Natural killer cell (primary cell): ENCODE measurements around the gene RBPJ. TPM values are rescaled to one million over a fixed set of nuclear protein-coding genes. Genes with fewer than 3 reads are reported as not detected.

Experiments used
- ATAC-seq, 3 donors: fragments of 150-1000 bp in 2 of 3; fragments of 200-7000 bp in 1 of 3; cut with Tn5 transposase; 1 replicate in 1 of 3; 2 replicates in 2 of 3; pipeline ENCODE4 v1.10.0; 2021; ENCODE audit warnings: mild to moderate bottlenecking in 2 of 3, moderate library complexity in 2 of 3
- DNase-seq, 2 donors: peaks; one replicate each; pipeline versions ENCODE4 v3.0.0 to v3.0.0-alpha.2; 2013 to 2021; ENCODE audit warnings: mixed read lengths in 1 of 2
- H3K27ac ChIP-seq: one replicate; pipeline ENCODE4 v1.5.1; 2013; ENCODE audit warnings: mild to moderate bottlenecking, low read length
- H3K27me3 ChIP-seq: one replicate; pipeline ENCODE4 v1.6.1; 2013; ENCODE audit warnings: low read length; ENCODE audit not compliant: control insufficient read depth, insufficient read depth
- H3K36me3 ChIP-seq: one replicate; pipeline ENCODE4 v1.6.1; 2013; ENCODE audit warnings: low read length; ENCODE audit not compliant: control insufficient read depth, insufficient read depth
- H3K4me1 ChIP-seq: one replicate; pipeline ENCODE4 v1.6.1; 2013; ENCODE audit warnings: low read length; ENCODE audit not compliant: control insufficient read depth, insufficient read depth
- H3K4me3 ChIP-seq: one replicate; pipeline ENCODE4 v1.5.1; 2013; ENCODE audit warnings: low read length
- H3K9me3 ChIP-seq: one replicate; pipeline ENCODE4 v1.6.1; 2013; ENCODE audit warnings: low read length; ENCODE audit not compliant: control insufficient read depth, insufficient read depth
- H3K27ac Mint-ChIP-seq, 2 donors: one replicate each; pipeline ENCODE4 v1.8.0; 2022; ENCODE audit warnings: mild to moderate bottlenecking in 2 of 2, mixed read lengths in 2 of 2, moderate library complexity in 1 of 2
- H3K27me3 Mint-ChIP-seq, 2 donors: one replicate each; pipeline ENCODE4 v1.8.0; 2022; ENCODE audit warnings: low read depth in 2 of 2, mixed read lengths in 2 of 2
- H3K36me3 Mint-ChIP-seq: one replicate; pipeline ENCODE4 v1.8.0; 2022; ENCODE audit warnings: mixed read lengths
- H3K4me1 Mint-ChIP-seq, 2 donors: one replicate each; pipeline ENCODE4 v1.8.0; 2022; ENCODE audit warnings: mixed read lengths in 2 of 2
- H3K4me3 Mint-ChIP-seq: one replicate; pipeline ENCODE4 v1.8.0; 2022; ENCODE audit warnings: mild to moderate bottlenecking, moderate library complexity, mixed read lengths
- H3K9me3 Mint-ChIP-seq, 2 donors: one replicate each; pipeline ENCODE4 v1.8.0; 2022; ENCODE audit warnings: mixed read lengths in 2 of 2
- WGBS: methylation state at CpG from one replicate; pipeline ENCODE4 v1.1.7; 2013; ENCODE audit warnings: missing lambda C conversion rate; ENCODE audit not compliant: insufficient coverage; 5-methylcytosine and 5-hydroxymethylcytosine counted together
- intact Hi-C: fragments of 100-400 bp; cut with micrococcal nuclease; formaldehyde crosslinking; loops from one replicate; pipeline ENCODE4 v1.14.2; 2022
- total RNA-seq, 4 donors: library from RNA; stranded (reverse); fragments of 120-200 nt in 1 of 4; gene quantifications; one replicate each; pipeline versions ENCODE4 v1.2.3 to v1.2.4, GENCODE V29; 2013 to 2022
- TF ChIP-seq, protein P1 (sequence below): fragments of 200-600 bp; IDR thresholded peaks from one replicate; pipeline ENCODE4 v1.8.0; 2022; ENCODE audit warnings: antibody characterized with exemption

RBPJ gene
- total RNA-seq, 3 donors from 2014 or later (not counting 1 experiment from before 2014, with no cell fraction given), result 46.4 to 53.3 (median 48.8) TPM

DNA sequence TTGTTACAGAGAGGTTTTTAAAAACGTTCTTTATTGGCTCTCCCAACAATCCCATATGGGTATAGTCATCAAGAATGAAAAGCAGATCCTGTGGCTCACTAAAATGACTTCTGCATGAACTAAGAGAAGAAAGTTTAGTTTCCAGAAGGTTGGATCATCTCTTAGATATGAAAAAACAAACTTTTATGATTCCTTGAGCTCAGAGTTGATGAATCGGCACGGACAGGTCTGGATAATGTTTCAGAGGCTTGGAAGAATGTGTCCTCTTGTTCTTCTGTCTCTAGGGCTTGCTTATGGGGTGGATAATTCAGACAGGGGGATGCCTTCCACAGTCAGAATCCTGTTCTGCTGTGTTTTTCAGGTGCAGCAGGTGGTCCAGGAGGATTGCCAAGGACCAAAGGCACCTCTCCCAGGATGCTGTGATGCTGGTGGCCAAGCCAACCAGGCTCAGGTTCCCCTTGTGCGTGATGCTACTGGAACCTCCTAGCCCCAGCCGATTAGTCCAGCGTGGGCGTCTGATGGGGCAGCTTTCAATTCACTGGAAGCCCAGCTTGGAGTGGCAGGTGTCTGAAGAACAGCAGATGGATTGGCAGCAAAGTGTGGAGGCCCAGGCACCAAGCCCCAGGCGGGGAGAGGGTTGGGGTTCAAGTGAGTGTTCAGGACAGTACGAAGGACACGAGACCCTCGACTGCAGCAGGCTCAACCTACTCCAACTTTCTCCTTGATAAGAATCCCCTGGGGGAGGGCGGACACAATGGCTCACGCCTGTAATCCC is 139.1 kb downstream of the RBPJ start:
- Histone ChIP-seq H3K36me3 (no peaks in the 10 kb centered on the region), H3K9me3 (no peaks in the 10 kb centered on the region), H3K4me1 (peaks cover 5% of the 10 kb centered on the region), H3K27ac (no peak overlapping the region), H3K27me3 (no peaks in the 10 kb centered on the region), H3K4me3 (no peak overlapping the region)
- DNase-seq (no peak), ATAC-seq (no peak)
- Mint-ChIP-seq H3K9me3 (no peaks in the 10 kb centered on the region), H3K4me1 (peaks cover 5 to 6% of the 10 kb centered on the region in 2 donors), H3K4me3 (no peak overlapping the region), H3K27ac (no peak overlapping the region), H3K36me3 (no peaks in the 10 kb centered on the region), H3K27me3 (peaks cover 0 to 7% of the 10 kb centered on the region in 2 donors)
- TF ChIP-seq, protein P1, sequence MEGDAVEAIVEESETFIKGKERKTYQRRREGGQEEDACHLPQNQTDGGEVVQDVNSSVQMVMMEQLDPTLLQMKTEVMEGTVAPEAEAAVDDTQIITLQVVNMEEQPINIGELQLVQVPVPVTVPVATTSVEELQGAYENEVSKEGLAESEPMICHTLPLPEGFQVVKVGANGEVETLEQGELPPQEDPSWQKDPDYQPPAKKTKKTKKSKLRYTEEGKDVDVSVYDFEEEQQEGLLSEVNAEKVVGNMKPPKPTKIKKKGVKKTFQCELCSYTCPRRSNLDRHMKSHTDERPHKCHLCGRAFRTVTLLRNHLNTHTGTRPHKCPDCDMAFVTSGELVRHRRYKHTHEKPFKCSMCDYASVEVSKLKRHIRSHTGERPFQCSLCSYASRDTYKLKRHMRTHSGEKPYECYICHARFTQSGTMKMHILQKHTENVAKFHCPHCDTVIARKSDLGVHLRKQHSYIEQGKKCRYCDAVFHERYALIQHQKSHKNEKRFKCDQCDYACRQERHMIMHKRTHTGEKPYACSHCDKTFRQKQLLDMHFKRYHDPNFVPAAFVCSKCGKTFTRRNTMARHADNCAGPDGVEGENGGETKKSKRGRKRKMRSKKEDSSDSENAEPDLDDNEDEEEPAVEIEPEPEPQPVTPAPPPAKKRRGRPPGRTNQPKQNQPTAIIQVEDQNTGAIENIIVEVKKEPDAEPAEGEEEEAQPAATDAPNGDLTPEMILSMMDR, result no peak
- intact Hi-C loops, result loop anchor here (1.0 kb wide), 2 partner anchors 260 to 550 kb away; no protein-coding TSS in a partner anchor
- WGBS, result 97% methylated on average over 10 of the region's 13 CpGs

DNA sequence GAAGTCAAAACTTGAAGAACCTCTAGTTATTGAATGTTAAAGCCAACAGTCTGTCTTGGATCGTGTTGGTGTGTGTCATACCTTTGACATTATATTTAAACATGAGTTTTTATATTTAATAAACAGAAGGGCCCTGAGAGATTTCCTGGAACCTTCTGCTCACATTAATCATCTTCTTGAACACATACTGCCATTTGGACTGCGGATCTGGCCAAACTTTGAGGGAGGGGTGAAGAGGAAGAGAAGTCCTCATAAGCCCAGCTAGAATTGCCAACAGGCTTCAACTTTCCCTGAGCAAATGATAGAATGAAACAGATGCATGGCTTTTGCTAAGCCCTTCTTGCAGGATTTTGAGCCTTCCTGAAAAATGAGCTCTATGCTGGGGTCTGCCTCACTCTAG is 142.1 kb downstream of the RBPJ start:
- no peaks in the 10 kb centered on the region for H3K36me3 Mint-ChIP-seq
- Histone ChIP-seq H3K4me1 (peaks cover 5% of the 10 kb centered on the region), H3K27ac (no peak overlapping the region), H3K36me3 (no peaks in the 10 kb centered on the region), H3K9me3 (no peaks in the 10 kb centered on the region), H3K27me3 (no peaks in the 10 kb centered on the region), H3K4me3 (no peak overlapping the region)
- H3K27me3 Mint-ChIP-seq, result peaks cover 0 to 7% of the 10 kb centered on the region in 2 donors
- H3K27ac Mint-ChIP-seq, result no peak overlapping the region
- TF ChIP-seq, protein P1, result no peak
- WGBS, result no CpG with 5 or more reads among the region's 2 CpGs
- ATAC-seq, result no peak
- H3K4me3 Mint-ChIP-seq, result no peak overlapping the region
- no peak for DNase-seq
- H3K4me1 Mint-ChIP-seq, result peaks cover 0 to 6% of the 10 kb centered on the region in 2 donors
- H3K9me3 Mint-ChIP-seq, result no peaks in the 10 kb centered on the region
- intact Hi-C loops, result no loop called here

DNA sequence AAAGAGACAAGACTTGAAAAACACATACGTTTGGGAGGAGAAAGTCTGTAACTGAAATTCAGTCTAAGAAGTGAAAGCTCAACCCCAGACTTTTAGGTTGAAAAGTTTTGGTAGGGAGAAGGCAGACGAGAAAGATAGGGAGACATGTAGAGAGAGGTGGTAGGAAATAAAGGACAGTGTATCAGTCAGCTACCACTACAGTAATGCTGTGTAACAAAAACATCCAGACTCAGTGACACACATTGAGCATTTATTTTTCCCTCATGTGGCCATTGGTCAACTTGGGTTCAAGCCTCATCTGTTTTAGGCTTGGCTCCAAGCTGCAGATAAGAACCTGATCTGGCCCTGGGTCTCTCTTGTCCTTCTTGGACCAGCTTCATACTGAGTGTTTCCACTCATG is 142.6 kb downstream of the RBPJ start:
- Histone ChIP-seq H3K27ac (no peak overlapping the region), H3K27me3 (no peaks in the 10 kb centered on the region), H3K9me3 (no peaks in the 10 kb centered on the region), H3K36me3 (no peaks in the 10 kb centered on the region), H3K4me3 (no peak overlapping the region), H3K4me1 (peaks cover 5% of the 10 kb centered on the region)
- H3K4me1 Mint-ChIP-seq, result peaks cover 0 to 6% of the 10 kb centered on the region in 2 donors
- intact Hi-C loops, result no loop called here
- ATAC-seq, result no peak
- TF ChIP-seq, protein P1, result no peak
- no peak for DNase-seq
- H3K4me3 Mint-ChIP-seq, result no peak overlapping the region
- H3K27ac Mint-ChIP-seq, result no peak overlapping the region
- no peaks in the 10 kb centered on the region for H3K36me3 Mint-ChIP-seq
- 90% methylated on average over 2 of the region's 2 CpGs for WGBS
- H3K27me3 Mint-ChIP-seq, result peaks cover 0 to 7% of the 10 kb centered on the region in 2 donors
- no peaks in the 10 kb centered on the region for H3K9me3 Mint-ChIP-seq
